A549 (cell line): Measurements from ENCODE around the gene APOBEC3B. TPM values are rescaled to one million over a fixed set of nuclear protein-coding genes. Genes with fewer than 3 reads are reported as not detected.
"Not testable (repeated sequence)": the region's sequence is repeated elsewhere in the genome, so short reads cannot be mapped to it uniquely, and the experiment has no call there.

ENCODE experiments used
- ATAC-seq, 2 experiments: fragments of 200-7000 bp in 1 of 2; fragments of >200 bp in 1 of 2; cut with Nextera tagmentation in 1 of 2; cut with Tn5 transposase in 1 of 2; 3 replicates each; pipeline versions ENCODE4 v1.8.0 to v1.9.1; 2018 to 2020; ENCODE audit warnings: mild to moderate bottlenecking in 1 of 2, moderate library complexity in 1 of 2
- CTCF ChIA-PET: fragments of 300-600 bp; sonication (Branson Sonifier 250); formaldehyde crosslinking; extraction: SDS; loops from one replicate; lab custom pipeline; 2021; ENCODE audit warnings: antibody characterized with exemption, inconsistent platforms; lab: Yijun Ruan, JAX
- POLR2A ChIA-PET: fragments of 350-600 bp; formaldehyde crosslinking; extraction: SDS; loops from one replicate; lab custom pipeline; 2021; ENCODE audit warnings: antibody characterized with exemption, inconsistent platforms; lab: Yijun Ruan, JAX
- DNase-seq, 2 experiments: peaks; one replicate each; pipeline versions ENCODE4 v3.0.0 to v3.0.0-alpha.2; 2011 to 2016; ENCODE audit warnings: low read depth in 1 of 2, low spot score in 1 of 2
- FAIRE-seq: peaks from 2 replicates; lab custom pipeline; 2011; peaks lifted over from hg19 to GRCh38; lab: Jason Lieb, UNC
- H3K27ac ChIP-seq, 2 experiments: fragments of >200 bp; sonication (Bioruptor Twin); formaldehyde crosslinking; 3 replicates each; pipeline ENCODE4 v1.5.1; 2016 to 2017
- H3K4me1 ChIP-seq: fragments of >200 bp; sonication (Bioruptor Twin); formaldehyde crosslinking; 3 replicates; pipeline ENCODE4 v1.6.1; 2016
- H3K4me2 ChIP-seq: fragments of >200 bp; sonication (Bioruptor Twin); formaldehyde crosslinking; 3 replicates; pipeline ENCODE4 v1.6.1; 2016
- H3K4me3 ChIP-seq: fragments of >200 bp; sonication (Bioruptor Twin); formaldehyde crosslinking; 3 replicates; pipeline ENCODE4 v1.5.1; 2016
- H3K9me3 ChIP-seq: fragments of >200 bp; sonication (Bioruptor Twin); formaldehyde crosslinking; 3 replicates; pipeline ENCODE4 v1.6.1; 2016
- BCL3 ChIP-seq: fragments of >200 bp; sonication (Bioruptor Twin); formaldehyde crosslinking; IDR thresholded peaks from 3 replicates; pipeline ENCODE4 v1.6.1; 2016
- CEBPB ChIP-seq, 2 experiments: fragments of >200 bp in 1 of 2; sonication (Bioruptor Twin) in 1 of 2; formaldehyde crosslinking in 1 of 2; IDR thresholded peaks; 2 replicates each; pipeline ENCODE4 v1.6.1; 2012 to 2016
- CHD2 ChIP-seq: fragments of 150-350 bp; IDR thresholded peaks from 2 replicates; pipeline ENCODE4 v1.6.1; 2014; ENCODE audit warnings: low read length; ENCODE audit not compliant: partially characterized antibody
- EHF ChIP-seq: fragments of 250-450 bp; sonication (Bioruptor Pico); IDR thresholded peaks from 2 replicates; pipeline ENCODE4 v1.5.0; 2020; ENCODE audit warnings: mild to moderate bottlenecking
- EHMT2 ChIP-seq: fragments of 200-600 bp; sonication (generic); IDR thresholded peaks from 2 replicates; pipeline ENCODE4 v1.6.1; 2016; ENCODE audit warnings: antibody characterized with exemption, low read depth, mild to moderate bottlenecking, moderate library complexity
- FOSL2 ChIP-seq, 2 experiments: fragments of 450-650 bp in 1 of 2; fragments of >200 bp in 1 of 2; sonication (Bioruptor Twin) in 1 of 2; formaldehyde crosslinking; IDR thresholded peaks; 2 replicates each; pipeline versions ENCODE4 v1.5.0 to v1.6.1; 2016 to 2020; ENCODE audit warnings: mild to moderate bottlenecking in 1 of 2, moderate library complexity in 1 of 2
- FOXS1 ChIP-seq: fragments of 250-450 bp; sonication (Bioruptor Pico); IDR thresholded peaks from 2 replicates; pipeline ENCODE4 v1.5.0; 2020; ENCODE audit warnings: mild to moderate bottlenecking, moderate library complexity
- GATA3 ChIP-seq: IDR thresholded peaks from 2 replicates; pipeline ENCODE4 v1.6.1; 2012; ENCODE audit warnings: borderline replicate concordance
- HES2 ChIP-seq: fragments of >200 bp; sonication (Bioruptor Twin); formaldehyde crosslinking; IDR thresholded peaks from 2 replicates; pipeline ENCODE4 v1.6.1; 2016
- HEYL ChIP-seq: fragments of 250-450 bp; sonication (Bioruptor Pico); IDR thresholded peaks from 2 replicates; pipeline ENCODE4 v1.8.0; 2021; ENCODE audit warnings: mild to moderate bottlenecking, moderate library complexity
- HOXB5 ChIP-seq: fragments of 250-450 bp; sonication (Bioruptor Pico); IDR thresholded peaks from 2 replicates; pipeline ENCODE4 v1.5.0; 2020; ENCODE audit warnings: mild to moderate bottlenecking, moderate library complexity
- NR3C1 ChIP-seq: fragments of >200 bp; sonication (Bioruptor Twin); formaldehyde crosslinking; IDR thresholded peaks from 3 replicates; pipeline ENCODE4 v1.6.1; 2017
- PBX3 ChIP-seq: IDR thresholded peaks from 2 replicates; pipeline ENCODE4 v1.6.1; 2012
- PHF8 ChIP-seq: fragments of 200-600 bp; sonication (generic); IDR thresholded peaks from 2 replicates; pipeline ENCODE4 v1.6.1; 2016; ENCODE audit warnings: low read depth, mild to moderate bottlenecking, antibody characterized with exemption, moderate library complexity, borderline replicate concordance
- POLR2A ChIP-seq: IDR thresholded peaks from 2 replicates; pipeline ENCODE4 v1.6.1; 2012; ENCODE audit warnings: mild to moderate bottlenecking, low read length
- RAD21 ChIP-seq, 2 experiments: fragments of >200 bp in 1 of 2; sonication (Bioruptor Twin) in 1 of 2; formaldehyde crosslinking in 1 of 2; IDR thresholded peaks in 1 of 2; conservative IDR thresholded peaks in 1 of 2; 2 replicates in 1 of 2; 3 replicates in 1 of 2; pipeline ENCODE4 v1.6.1; 2012 to 2018; ENCODE audit warnings: inconsistent platforms in 1 of 2
- REST ChIP-seq: fragments of 200-600 bp; sonication (generic); IDR thresholded peaks from 2 replicates; pipeline ENCODE4 v1.6.1; 2016; ENCODE audit warnings: antibody characterized with exemption, mild to moderate bottlenecking, moderate library complexity
- TFCP2L1 ChIP-seq: fragments of 250-450 bp; sonication (Bioruptor Pico); IDR thresholded peaks from 2 replicates; pipeline ENCODE4 v1.5.0; 2021; ENCODE audit warnings: mild to moderate bottlenecking
- TP53 ChIP-seq: fragments of 250-450 bp; sonication (Bioruptor Pico); IDR thresholded peaks from 2 replicates; pipeline ENCODE4 v1.5.0; 2021; ENCODE audit warnings: mild to moderate bottlenecking, moderate library complexity
- ZC3H11A ChIP-seq: fragments of 450-650 bp; IDR thresholded peaks from 2 replicates; pipeline ENCODE4 v1.6.1; 2014; ENCODE audit warnings: antibody characterized with exemption, mild to moderate bottlenecking
- ZFP36 ChIP-seq: fragments of 450-650 bp; IDR thresholded peaks from 2 replicates; pipeline ENCODE4 v1.6.1; 2014; ENCODE audit warnings: borderline replicate concordance; ENCODE audit not compliant: partially characterized antibody
- ZNF302 ChIP-seq: fragments of 250-450 bp; sonication (Bioruptor Pico); IDR thresholded peaks from 2 replicates; pipeline ENCODE4 v1.9.0; 2021; ENCODE audit warnings: inconsistent platforms, mild to moderate bottlenecking, moderate library complexity
- WGBS: methylation state at CpG from one replicate; pipeline ENCODE4 v1.1.6; 2017; ENCODE audit errors: missing lambda C conversion rate; 5-methylcytosine and 5-hydroxymethylcytosine counted together
- polyA plus RNA-seq, 4 experiments: library from polyadenylated mRNA; depleted of rRNA in 3 of 4; stranded (reverse); fragments of >200 nt; fragmentation: RNase III in 1 of 4; extraction: RNeasy Plus Mini Kit Qiagen cat#74134 plus additional on column Dnase treatment in 1 of 4; gene quantifications; 2 replicates in 3 of 4; 3 replicates in 1 of 4; pipeline ENCODE4 v1.2.3, GENCODE V29; 2011 to 2017

APOBEC3B gene
- polyA plus RNA-seq, 2 of the 4 experiments (the other 2 are of a cell fraction), result 16.7 to 19.6 TPM

GRCh38 chr22:38974170-38974825 is 7.8 kb upstream of the APOBEC3B start:
- ATAC-seq, result peak in 1 of 2 experiments; percentile 62; a peak in 2 of 6 replicates
- TF ChIP-seq ZC3H11A (no peak), REST (no peak), TP53 (CRISPR knock-in tag) (no peak), ZFP36 (no peak), RAD21 (conservative IDR thresholded peaks at IDR 0.05 in 1 of 2, IDR thresholded peaks at IDR 0.05 in 1 of 2) (no peak), PBX3 (no peak), ZNF302 (CRISPR knock-in tag) (no peak), BCL3 (no peak), PHF8 (no peak), CHD2 (no peak), NR3C1 (no peak), HES2 (no peak), HOXB5 (CRISPR knock-in tag) (no peak), FOXS1 (no peak), FOSL2 (IDR thresholded peaks at IDR 0.05) (no peak), FOSL2 (CRISPR knock-in tag; IDR thresholded peaks at IDR 0.05) (no peak), EHF (CRISPR knock-in tag) (no peak), POLR2A (no peak), HEYL (CRISPR knock-in tag) (no peak), GATA3 (no peak), CEBPB (IDR thresholded peaks at IDR 0.05) (no peak)
- POLR2A ChIA-PET, result no interaction called here
- Histone ChIP-seq H3K4me1 (no peaks in the 10 kb centered on the region), H3K9me3 (peaks cover 5% of the 10 kb centered on the region; the same call in 1 of the 3 replicates), H3K27ac (no peak overlapping the region), H3K4me3 (no peak overlapping the region), H3K4me2 (no peak overlapping the region)
- 73% methylated on average over 18 of the region's 18 CpGs for WGBS
- CTCF ChIA-PET, result interaction anchor here (0.6 to 4.4 kb wide), 10 partner anchors 10 to 268 kb away, joined by 3 to 28 read pairs (median 4); partner anchors contain the start of gene GTPBP1
- no peak for FAIRE-seq
- DNase-seq, result no peak

GRCh38 chr22:38974826-38975175 is 7.3 kb upstream of the APOBEC3B start:
- ATAC-seq (no peak), DNase-seq (no peak), FAIRE-seq (no peak)
- Histone ChIP-seq H3K9me3 (peaks cover 5% of the 10 kb centered on the region; the same call in 1 of the 3 replicates), H3K27ac (no peak overlapping the region), H3K4me1 (no peaks in the 10 kb centered on the region), H3K4me2 (no peak overlapping the region), H3K4me3 (no peak overlapping the region)
- POLR2A ChIA-PET, result no interaction called here
- CTCF ChIA-PET, result interaction anchor here (0.6 to 4.4 kb wide), 3 partner anchors 10 to 269 kb away, joined by 3 to 28 read pairs (median 4); partner anchors contain the start of gene GTPBP1
- TF ChIP-seq TFCP2L1 (CRISPR knock-in tag) (no peak), EHMT2 (no peak), RAD21 (conservative IDR thresholded peaks at IDR 0.05 in 1 of 2, IDR thresholded peaks at IDR 0.05 in 1 of 2) (no peak)
- WGBS, result 73% methylated on average over 4 of the region's 7 CpGs

GRCh38 chr22:38977289-38977688 is 4.9 kb upstream of the APOBEC3B start:
- WGBS, result 91% methylated on average over 4 of the region's 4 CpGs
- FAIRE-seq, DNase-seq, H3K27ac ChIP-seq, H3K4me1 ChIP-seq, ATAC-seq, H3K4me2 ChIP-seq, H3K9me3 ChIP-seq, POLR2A ChIA-PET, H3K4me3 ChIP-seq, CTCF ChIA-PET: not testable (repeated sequence)

- 71% methylated on average over 10 of the region's 10 CpGs for WGBS
- H3K27ac ChIP-seq, FAIRE-seq, H3K4me2 ChIP-seq, POLR2A ChIA-PET, DNase-seq, H3K4me3 ChIP-seq, ATAC-seq: not testable (repeated sequence)
- Histone ChIP-seq H3K9me3 (peaks cover 12% of the 10 kb centered on the region; the same call in 1 of the 3 replicates), H3K4me1 (peaks cover 13% of the 10 kb centered on the region; the same call in 2 of the 3 replicates)
- CTCF ChIA-PET, result interaction anchor here (3.3 kb wide), 1 partner anchor 23 kb away, joined by 15 read pairs; no protein-coding TSS in a partner anchor
Measured at GRCh38 chr22:38980587-38980986, 1.6 kb upstream of the APOBEC3B start.
